GM12801 (cell line): Measurements from ENCODE around the gene ESYT3.

Experiments
- TF ChIP-seq, protein P1 (sequence below): IDR thresholded peaks from one replicate; pipeline ENCODE4 v1.5.1; 2011; ENCODE audit warnings: control low read depth; ENCODE audit not compliant: insufficient read length; ENCODE audit errors: extremely low read depth

The ESYT3 gene

DNA sequence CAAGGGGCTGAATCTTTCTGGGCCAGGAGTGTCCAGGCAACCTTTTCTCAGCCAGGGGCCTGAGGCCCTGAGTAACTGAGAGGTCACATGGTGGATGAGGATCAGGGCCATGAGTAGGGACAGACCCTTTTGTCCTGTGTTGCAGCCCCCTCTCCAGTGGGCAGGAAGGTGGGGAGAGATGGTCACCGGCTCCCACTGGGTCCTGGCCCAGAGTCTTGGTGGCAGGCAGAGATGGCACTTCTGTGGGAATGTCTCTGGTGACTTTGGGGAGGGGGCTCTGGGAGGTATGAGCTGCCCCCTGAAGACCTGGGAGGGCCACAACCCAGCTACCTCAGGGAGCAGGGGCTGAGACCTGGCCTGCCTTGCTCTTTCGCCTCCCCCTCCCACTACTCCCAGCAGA lies 6.8 kb downstream of the ESYT3 start:
- TF ChIP-seq, protein P1, sequence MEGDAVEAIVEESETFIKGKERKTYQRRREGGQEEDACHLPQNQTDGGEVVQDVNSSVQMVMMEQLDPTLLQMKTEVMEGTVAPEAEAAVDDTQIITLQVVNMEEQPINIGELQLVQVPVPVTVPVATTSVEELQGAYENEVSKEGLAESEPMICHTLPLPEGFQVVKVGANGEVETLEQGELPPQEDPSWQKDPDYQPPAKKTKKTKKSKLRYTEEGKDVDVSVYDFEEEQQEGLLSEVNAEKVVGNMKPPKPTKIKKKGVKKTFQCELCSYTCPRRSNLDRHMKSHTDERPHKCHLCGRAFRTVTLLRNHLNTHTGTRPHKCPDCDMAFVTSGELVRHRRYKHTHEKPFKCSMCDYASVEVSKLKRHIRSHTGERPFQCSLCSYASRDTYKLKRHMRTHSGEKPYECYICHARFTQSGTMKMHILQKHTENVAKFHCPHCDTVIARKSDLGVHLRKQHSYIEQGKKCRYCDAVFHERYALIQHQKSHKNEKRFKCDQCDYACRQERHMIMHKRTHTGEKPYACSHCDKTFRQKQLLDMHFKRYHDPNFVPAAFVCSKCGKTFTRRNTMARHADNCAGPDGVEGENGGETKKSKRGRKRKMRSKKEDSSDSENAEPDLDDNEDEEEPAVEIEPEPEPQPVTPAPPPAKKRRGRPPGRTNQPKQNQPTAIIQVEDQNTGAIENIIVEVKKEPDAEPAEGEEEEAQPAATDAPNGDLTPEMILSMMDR = no peak

DNA sequence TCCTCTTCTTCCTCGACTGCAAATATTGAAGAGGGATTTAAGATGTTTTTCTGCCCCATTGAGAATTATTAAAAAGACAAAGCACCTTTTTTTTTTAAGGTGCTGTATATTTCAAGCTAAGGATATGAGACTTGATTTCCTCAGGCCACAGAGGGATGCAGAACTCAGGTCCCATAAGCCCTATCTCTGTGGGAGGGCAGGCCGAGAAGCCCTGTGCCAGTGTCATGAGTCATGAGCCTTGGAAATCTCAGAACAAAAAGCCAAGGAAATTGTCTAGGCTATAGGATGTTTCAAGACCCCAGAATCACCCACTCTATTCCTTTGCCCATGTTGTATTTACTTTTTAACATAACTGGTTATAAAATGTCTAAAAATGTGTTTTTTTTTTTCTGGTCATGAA lies 7.3 kb downstream of the ESYT3 start:
- TF ChIP-seq, protein P1 = no peak

DNA sequence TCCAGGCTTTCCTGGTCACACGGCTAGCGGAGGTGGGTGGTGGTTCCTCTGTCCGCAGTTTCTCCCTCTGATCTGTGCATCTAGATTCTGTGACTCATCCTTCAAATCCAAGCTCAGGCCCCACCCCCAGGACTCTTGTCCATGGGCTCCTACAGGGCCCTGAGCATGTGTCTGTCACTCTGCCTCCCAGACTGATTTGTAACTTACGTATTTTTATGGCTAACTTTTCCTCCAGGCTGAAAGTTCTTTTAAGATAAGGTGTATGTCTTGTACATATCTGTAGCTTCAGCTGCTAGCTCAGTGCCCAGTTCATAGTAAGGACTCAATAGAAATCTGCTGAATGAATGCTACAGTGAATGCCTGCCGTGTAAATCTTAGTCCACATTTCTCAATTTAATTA lies 8.0 kb downstream of the ESYT3 start:
- TF ChIP-seq, protein P1 = no peak

DNA sequence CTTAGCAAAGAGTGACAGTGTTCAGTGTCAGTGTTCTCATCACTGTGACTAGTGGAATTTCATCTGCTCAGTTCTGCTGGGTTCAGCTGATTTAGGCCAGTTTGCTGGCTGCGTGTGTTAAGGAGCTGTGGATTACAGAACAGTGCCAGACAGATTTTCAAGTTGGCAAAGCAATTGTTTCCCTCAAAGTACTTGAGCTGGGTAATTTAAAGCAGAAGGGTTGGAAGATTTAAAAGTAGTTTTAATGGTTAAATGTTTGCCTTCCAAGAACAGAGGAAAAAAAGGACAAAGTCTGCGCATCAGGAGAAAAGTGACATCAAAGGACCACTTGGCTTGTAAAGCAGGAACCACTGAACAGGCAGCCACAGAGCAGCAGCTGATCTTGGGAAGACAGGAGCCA lies 8.7 kb downstream of the ESYT3 start:
- TF ChIP-seq, protein P1 = no peak

DNA sequence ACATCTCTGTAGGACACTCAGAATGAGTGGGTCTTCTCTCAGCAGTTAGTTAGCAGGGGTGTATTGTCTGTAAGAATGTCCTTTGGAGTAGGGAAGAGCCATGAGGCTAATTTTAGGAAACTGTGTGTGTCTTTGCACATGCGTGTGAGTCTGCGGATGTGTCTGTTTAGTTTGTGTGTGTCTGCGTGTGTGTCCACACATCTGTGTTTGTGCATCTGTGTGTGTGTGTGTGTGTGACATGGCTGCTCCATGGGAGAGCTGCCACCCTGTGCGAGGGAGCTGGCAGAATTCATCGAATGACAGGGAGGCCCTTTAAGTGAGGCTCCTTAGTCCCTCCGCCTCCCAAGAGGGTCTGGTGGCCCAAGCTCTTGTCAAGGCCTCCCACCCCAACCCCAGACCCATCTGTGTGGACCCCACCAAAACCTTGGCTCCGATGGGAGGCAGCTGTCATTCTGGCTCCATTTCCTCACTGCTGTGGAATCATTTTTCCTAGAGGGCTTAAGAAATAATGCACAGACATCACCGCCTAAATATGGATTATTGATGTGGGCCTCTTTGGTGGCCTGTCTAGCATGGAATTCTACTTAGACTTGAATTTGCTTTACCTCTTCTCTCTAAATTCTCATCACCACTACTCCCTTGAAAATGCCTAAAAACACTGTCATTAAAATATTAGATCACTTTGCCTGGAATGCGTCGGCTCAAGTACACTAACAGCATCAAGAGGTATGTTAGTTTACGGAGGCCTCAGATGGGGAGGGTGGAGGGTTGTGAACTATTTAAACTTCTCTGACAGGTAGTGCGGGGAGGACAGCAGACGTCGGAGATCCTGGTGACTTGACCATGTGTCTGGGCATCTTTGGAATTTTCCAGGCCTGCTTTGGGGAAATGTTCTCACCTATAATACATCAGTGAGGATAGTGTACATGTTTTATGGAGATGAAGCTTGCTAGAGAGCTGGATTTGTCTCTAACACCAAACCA lies 9.4 kb downstream of the ESYT3 start:
- TF ChIP-seq, protein P1 = no peak

DNA sequence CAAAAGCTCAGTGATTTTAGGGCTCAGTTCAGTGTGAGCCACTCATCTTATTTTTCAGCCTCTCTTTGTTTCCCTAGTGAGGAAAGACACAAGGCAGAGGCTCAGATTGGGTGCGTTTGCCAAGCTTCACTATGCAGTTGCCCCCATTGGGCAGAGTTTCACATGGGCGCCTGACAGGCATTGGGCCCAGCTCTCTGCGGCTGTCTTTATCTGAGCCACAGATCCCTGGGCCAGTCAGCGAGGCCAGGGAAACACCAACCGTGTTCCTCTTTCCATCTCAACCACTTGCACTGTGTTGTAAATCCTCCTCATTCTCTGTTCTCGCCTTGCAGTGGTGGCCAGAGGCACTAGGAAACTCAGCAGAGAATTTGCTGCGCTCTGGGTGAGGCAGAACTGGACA lies 10.8 kb downstream of the ESYT3 start:
- TF ChIP-seq, protein P1 = no peak

DNA sequence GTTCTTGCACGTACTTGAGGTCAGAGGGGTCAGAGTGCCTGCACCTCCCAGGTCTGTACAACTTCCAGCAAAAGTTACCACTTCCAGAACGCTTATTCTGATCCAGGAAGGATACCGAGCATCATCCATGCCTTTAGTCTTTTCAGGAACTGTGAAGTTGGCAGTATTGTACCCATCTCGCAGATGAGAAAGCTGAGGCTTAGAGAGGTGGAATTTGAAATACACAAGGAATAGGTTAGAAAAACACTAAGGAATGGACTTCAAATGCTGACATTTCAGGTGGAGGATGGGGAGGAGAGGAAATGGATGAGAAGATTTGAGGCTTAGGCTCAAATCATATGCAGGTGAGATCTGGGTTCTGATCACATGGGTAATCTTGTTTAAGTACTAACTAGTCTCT lies 11.2 kb downstream of the ESYT3 start:
- TF ChIP-seq, protein P1 = no peak
